Mesenchymal stem cell (in vitro differentiated cells and primary cell): ENCODE data around the gene EVI5L.

Experiments used
- DNase-seq: peaks from one replicate; pipeline ENCODE4 v3.0.0-alpha.2; 2013
- H2AFZ ChIP-seq: one replicate; pipeline ENCODE4 v1.6.1; 2013; ENCODE audit warnings: low read depth, mild to moderate bottlenecking, control low read depth, inconsistent platforms, low read length, moderate library complexity
- H2AK5ac ChIP-seq: 2 replicates; pipeline ENCODE4 v1.6.1; 2013; ENCODE audit warnings: low read length, moderate library complexity, mild to moderate bottlenecking, inconsistent platforms; ENCODE audit not compliant: severe bottlenecking
- H2BK120ac ChIP-seq: one replicate; pipeline ENCODE4 v1.6.1; 2013; ENCODE audit warnings: low read depth, mild to moderate bottlenecking, inconsistent platforms, low read length, moderate library complexity
- H2BK12ac ChIP-seq, 2 experiments: one replicate each; pipeline ENCODE4 v1.6.1; 2013; ENCODE audit warnings: inconsistent platforms in 2 of 2, low read length in 2 of 2, mild to moderate bottlenecking in 2 of 2, moderate library complexity in 2 of 2, control low read depth in 1 of 2
- H2BK15ac ChIP-seq: one replicate; pipeline ENCODE4 v1.6.1; 2013; ENCODE audit warnings: mild to moderate bottlenecking, low read depth, inconsistent platforms; ENCODE audit not compliant: poor library complexity, severe bottlenecking
- H2BK5ac ChIP-seq: 2 replicates; pipeline ENCODE4 v1.6.1; 2013; ENCODE audit warnings: low read depth, mild to moderate bottlenecking, low read length, control low read depth, inconsistent platforms; ENCODE audit not compliant: poor library complexity, severe bottlenecking
- H3K14ac ChIP-seq, 2 experiments: one replicate each; pipeline ENCODE4 v1.6.1; 2013; ENCODE audit warnings: inconsistent platforms in 2 of 2, low read length in 2 of 2, control low read depth in 1 of 2, mild to moderate bottlenecking in 1 of 2, moderate library complexity in 1 of 2
- H3K18ac ChIP-seq, 2 experiments: one replicate each; pipeline ENCODE4 v1.6.1; 2013; ENCODE audit warnings: inconsistent platforms in 2 of 2, low read length in 2 of 2, control low read depth in 1 of 2, low read depth in 1 of 2, mild to moderate bottlenecking in 1 of 2
- H3K23ac ChIP-seq, 2 experiments: one replicate each; pipeline ENCODE4 v1.6.1; 2013; ENCODE audit warnings: inconsistent platforms in 2 of 2, low read length in 2 of 2, mild to moderate bottlenecking in 2 of 2, moderate library complexity in 2 of 2, control low read depth in 1 of 2
- H3K27ac ChIP-seq: 2 replicates; pipeline ENCODE4 v1.5.1; 2013; ENCODE audit warnings: mild to moderate bottlenecking, moderate library complexity, low read length, control low read depth, inconsistent platforms; ENCODE audit not compliant: poor library complexity, severe bottlenecking
- H3K27me3 ChIP-seq, 2 experiments: 2 replicates each; pipeline versions ENCODE4 v1.6.1 to v1.7.0; 2013; ENCODE audit warnings: low read length in 2 of 2, mild to moderate bottlenecking in 2 of 2, moderate library complexity in 2 of 2, control low read depth in 1 of 2, inconsistent platforms in 1 of 2; ENCODE audit not compliant: control insufficient read depth in 1 of 2, insufficient read depth in 1 of 2
- H3K36me3 ChIP-seq, 2 experiments: 2 replicates each; pipeline versions ENCODE4 v1.6.1 to v1.7.0; 2013; ENCODE audit warnings: low read length in 2 of 2, control low read depth in 1 of 2, inconsistent platforms in 1 of 2, low read depth in 1 of 2, mild to moderate bottlenecking in 1 of 2; ENCODE audit not compliant: insufficient read depth in 2 of 2, control insufficient read depth in 1 of 2
- H3K4ac ChIP-seq, 2 experiments: one replicate each; pipeline ENCODE4 v1.6.1; 2013; ENCODE audit warnings: inconsistent platforms in 2 of 2, low read length in 2 of 2, mild to moderate bottlenecking in 2 of 2, moderate library complexity in 2 of 2, control low read depth in 1 of 2, low read depth in 1 of 2
- H3K4me1 ChIP-seq: 2 replicates; pipeline ENCODE4 v1.6.1; 2013; ENCODE audit warnings: low read depth, low read length, control low read depth; ENCODE audit not compliant: control insufficient read depth, insufficient read depth
- H3K4me2 ChIP-seq: 2 replicates; pipeline ENCODE4 v1.6.1; 2013; ENCODE audit warnings: low read length, mild to moderate bottlenecking, inconsistent platforms; ENCODE audit not compliant: poor library complexity, severe bottlenecking
- H3K4me3 ChIP-seq, 2 experiments: 2 replicates each; pipeline versions ENCODE4 v1.5.1 to v1.7.0; 2013; ENCODE audit warnings: low read length in 2 of 2, mild to moderate bottlenecking in 2 of 2, control low read depth in 1 of 2, low read depth in 1 of 2; ENCODE audit not compliant: insufficient read depth in 1 of 2
- H3K79me1 ChIP-seq: replicated peaks from 2 replicates; pipeline ENCODE4 v1.6.1; 2013; ENCODE audit warnings: mild to moderate bottlenecking, control low read depth, low read length, inconsistent platforms; ENCODE audit not compliant: poor library complexity, severe bottlenecking
- H3K9ac ChIP-seq: 2 replicates; pipeline ENCODE4 v1.7.0; 2013; ENCODE audit warnings: mild to moderate bottlenecking, low read length, moderate library complexity
- H3K9me3 ChIP-seq: 2 replicates; pipeline ENCODE4 v1.7.0; 2013; ENCODE audit warnings: mild to moderate bottlenecking, low read length; ENCODE audit not compliant: control insufficient read depth
- H4K8ac ChIP-seq: one replicate; pipeline ENCODE4 v1.6.1; 2013; ENCODE audit warnings: inconsistent platforms, mild to moderate bottlenecking, low read length, moderate library complexity
- H4K91ac ChIP-seq: one replicate; pipeline ENCODE4 v1.6.1; 2013; ENCODE audit warnings: mild to moderate bottlenecking, low read length, inconsistent platforms
- WGBS: methylation state at CpG from one replicate; pipeline ENCODE4 v1.1.7; 2013; ENCODE audit warnings: mixed read lengths; 5-methylcytosine and 5-hydroxymethylcytosine counted together

The EVI5L gene

GRCh38 chr19:7901337-7901736 lies 71.3 kb downstream of the EVI5L start:
- no peaks in the 10 kb centered on the region for H3K27me3 ChIP-seq
- H3K23ac ChIP-seq, result no peak overlapping the region
- H4K8ac ChIP-seq, result no peak overlapping the region
- H3K9ac ChIP-seq, result no peak overlapping the region
- no peak overlapping the region for H4K91ac ChIP-seq
- no peak overlapping the region for H3K4me3 ChIP-seq
- H3K4ac ChIP-seq, result no peak overlapping the region
- H2BK120ac ChIP-seq, result no peak overlapping the region
- peaks cover 30% of the 10 kb centered on the region for H3K79me1 ChIP-seq
- no peak overlapping the region for H3K27ac ChIP-seq
- DNase-seq, result no peak
- peaks cover 21 to 47% of the 10 kb centered on the region in 2 experiments for H3K36me3 ChIP-seq
- no peak overlapping the region for H2AK5ac ChIP-seq
- H2BK12ac ChIP-seq, result no peak overlapping the region
- no peaks in the 10 kb centered on the region for H3K9me3 ChIP-seq
- no peak overlapping the region for H2AFZ ChIP-seq
- no peak overlapping the region for H2BK15ac ChIP-seq
- H3K4me2 ChIP-seq, result no peak overlapping the region
- no peak overlapping the region for H3K18ac ChIP-seq
- 97% methylated on average over 7 of the region's 7 CpGs for WGBS
- H3K4me1 ChIP-seq, result peaks cover 27% of the 10 kb centered on the region
- no peak overlapping the region for H2BK5ac ChIP-seq
- no peak overlapping the region for H3K14ac ChIP-seq

GRCh38 chr19:7902796-7903243 lies 72.8 kb downstream of the EVI5L start:
- Histone ChIP-seq H3K9me3 (no peaks in the 10 kb centered on the region), H4K8ac (peak overlapping the region; percentile 97), H3K4me3 (peak overlapping the region; percentile 65 to 90), H3K4me1 (peaks cover 33% of the 10 kb centered on the region), H4K91ac (peak overlapping the region; percentile 88), H2BK15ac (peak overlapping the region; percentile 84), H3K36me3 (peaks cover 26 to 53% of the 10 kb centered on the region in 2 experiments), H3K79me1 (peaks cover 38% of the 10 kb centered on the region), H3K27ac (peak overlapping the region; percentile 80), H3K14ac (peak overlapping the region in 1 of 2 experiments; percentile 93), H2AK5ac (peak overlapping the region; percentile 97), H3K4me2 (peak overlapping the region; percentile 93), H2BK5ac (peak overlapping the region; percentile 46), H3K27me3 (no peaks in the 10 kb centered on the region), H2BK120ac (peak overlapping the region; percentile 61), H3K18ac (peak overlapping the region; percentile 97 to 99), H2BK12ac (peak overlapping the region in 1 of 2 experiments; percentile 11), H2AFZ (no peak overlapping the region), H3K9ac (peak overlapping the region; percentile 92), H3K23ac (peak overlapping the region in 1 of 2 experiments; percentile 53), H3K4ac (peak overlapping the region; percentile 92 to 94)
- DNase-seq, result no peak
- WGBS, result 61% methylated on average over 20 of the region's 20 CpGs

GRCh38 chr19:7903244-7904073 lies 73.4 kb downstream of the EVI5L start, which contains the start of gene MAP2K7:
TSS of gene MAP2K7 (plus strand) at chr19:7903877. CDS start at chr19:7903945, 68 bp downstream.
- Histone ChIP-seq H2BK15ac (peak within 1 kb of the TSS; percentile 84), H3K36me3 (peaks cover 26 to 55% of the 10 kb centered on the region in 2 experiments), H3K4me3 (peak within 1 kb of the TSS; percentile 89 to 97), H3K4me1 (peaks cover 35% of the 10 kb centered on the region), H3K9ac (peak within 1 kb of the TSS; percentile 93), H2AFZ (peak within 1 kb of the TSS; percentile 90), H3K18ac (peak within 1 kb of the TSS; percentile 97 to 99), H2AK5ac (peak within 1 kb of the TSS; percentile 97), H3K14ac (peak within 1 kb of the TSS in 1 of 2 experiments; percentile 93), H2BK5ac (peak within 1 kb of the TSS; percentile 53), H3K79me1 (peaks cover 39% of the 10 kb centered on the region), H3K27me3 (no peaks in the 10 kb centered on the region), H2BK120ac (peak within 1 kb of the TSS; percentile 91), H3K9me3 (no peaks in the 10 kb centered on the region), H4K8ac (peak within 1 kb of the TSS; percentile 97), H3K27ac (peak within 1 kb of the TSS; percentile 83), H3K4ac (peak within 1 kb of the TSS; percentile 92 to 94), H4K91ac (peak within 1 kb of the TSS; percentile 88), H3K4me2 (peak within 1 kb of the TSS; percentile 93), H2BK12ac (peak within 1 kb of the TSS; percentile 17 to 72), H3K23ac (peak within 1 kb of the TSS in 1 of 2 experiments; percentile 53)
- WGBS, result under 1% methylated on average over 66 of the region's 89 CpGs
- peak; percentile 98 for DNase-seq
